Stimulated activated memory B cell treated with anti-CD40 and anti-IgM and Interleukin-4, amounts not matched to agents 10 μg/mL and 1 μg/mL and 100 μg/mL, for 72 hours (primary cell): ENCODE results near the gene VPS52.

ENCODE experiments used
- ATAC-seq: fragments of 150-1000 bp; cut with Tn5 transposase; 2 replicates; pipeline ENCODE4 v1.10.0; 2021
- H3K27ac Mint-ChIP-seq: one replicate; pipeline ENCODE4 v1.8.0; 2022; ENCODE audit warnings: mild to moderate bottlenecking, mixed read lengths
- H3K27me3 Mint-ChIP-seq: one replicate; pipeline ENCODE4 v1.8.0; 2022; ENCODE audit warnings: mixed read lengths
- H3K36me3 Mint-ChIP-seq: one replicate; pipeline ENCODE4 v1.8.0; 2022; ENCODE audit warnings: mixed read lengths
- H3K4me1 Mint-ChIP-seq: one replicate; pipeline ENCODE4 v1.8.0; 2022; ENCODE audit warnings: mixed read lengths
- H3K4me3 Mint-ChIP-seq: one replicate; pipeline ENCODE4 v1.8.0; 2022; ENCODE audit warnings: mild to moderate bottlenecking, moderate library complexity, mixed read lengths
- H3K9me3 Mint-ChIP-seq: one replicate; pipeline ENCODE4 v1.8.0; 2022; ENCODE audit warnings: mixed read lengths

Gene VPS52

GRCh38 chr6:33215271-33216116 lies 56.2 kb downstream of the VPS52 start:
- H3K4me3 Mint-ChIP-seq: no peak overlapping the region
- H3K27ac Mint-ChIP-seq: no peak overlapping the region
- no peak for ATAC-seq
- no peaks in the 10 kb centered on the region for H3K9me3 Mint-ChIP-seq
- H3K27me3 Mint-ChIP-seq: peaks cover 74% of the 10 kb centered on the region
- H3K4me1 Mint-ChIP-seq: peaks cover 31% of the 10 kb centered on the region
- H3K36me3 Mint-ChIP-seq: peaks cover 27% of the 10 kb centered on the region

- no peaks in the 10 kb centered on the region for H3K9me3 Mint-ChIP-seq
- H3K27ac Mint-ChIP-seq: peak overlapping the region; percentile 19
- H3K4me3 Mint-ChIP-seq: peak overlapping the region; percentile 76
- peaks cover 70% of the 10 kb centered on the region for H3K27me3 Mint-ChIP-seq
- H3K36me3 Mint-ChIP-seq: peaks cover 38% of the 10 kb centered on the region
- H3K4me1 Mint-ChIP-seq: peaks cover 38% of the 10 kb centered on the region
- no peak for ATAC-seq
Observed at GRCh38 chr6:33213989-33214335, 57.7 kb downstream of the VPS52 start.

- peak overlapping the region; percentile 76 for H3K4me3 Mint-ChIP-seq
- peaks cover 38% of the 10 kb centered on the region for H3K36me3 Mint-ChIP-seq
- peak overlapping the region; percentile 19 for H3K27ac Mint-ChIP-seq
- no peaks in the 10 kb centered on the region for H3K9me3 Mint-ChIP-seq
- peak; percentile 52 for ATAC-seq
- H3K27me3 Mint-ChIP-seq: peaks cover 64% of the 10 kb centered on the region
- peaks cover 39% of the 10 kb centered on the region for H3K4me1 Mint-ChIP-seq
Observed at GRCh38 chr6:33213166-33213988, 58.3 kb downstream of the VPS52 start.

GRCh38 chr6:33212857-33213165 lies 58.9 kb downstream of the VPS52 start:
- ATAC-seq: no peak
- H3K4me1 Mint-ChIP-seq: peaks cover 41% of the 10 kb centered on the region
- peak overlapping the region; percentile 19 for H3K27ac Mint-ChIP-seq

GRCh38 chr6:33211666-33212422 lies 59.8 kb downstream of the VPS52 start:
- no peaks in the 10 kb centered on the region for H3K9me3 Mint-ChIP-seq
- ATAC-seq: no peak
- H3K4me3 Mint-ChIP-seq: no peak overlapping the region
- H3K27me3 Mint-ChIP-seq: peaks cover 49% of the 10 kb centered on the region
- no peak overlapping the region for H3K27ac Mint-ChIP-seq
- H3K36me3 Mint-ChIP-seq: peaks cover 38% of the 10 kb centered on the region
- H3K4me1 Mint-ChIP-seq: peaks cover 46% of the 10 kb centered on the region

More at GRCh38 chr6:33212857-33213165, 58.9 kb downstream of the VPS52 start:
- H3K36me3 Mint-ChIP-seq: peaks cover 38% of the 10 kb centered on the region
- H3K4me3 Mint-ChIP-seq: peak overlapping the region; percentile 76
- peaks cover 58% of the 10 kb centered on the region for H3K27me3 Mint-ChIP-seq
- no peaks in the 10 kb centered on the region for H3K9me3 Mint-ChIP-seq

GRCh38 chr6:33211136-33211535 lies 60.5 kb downstream of the VPS52 start:
- ATAC-seq: no peak
- H3K9me3 Mint-ChIP-seq: no peaks in the 10 kb centered on the region
- peaks cover 45% of the 10 kb centered on the region for H3K27me3 Mint-ChIP-seq
- H3K4me1 Mint-ChIP-seq: peaks cover 50% of the 10 kb centered on the region
- peaks cover 38% of the 10 kb centered on the region for H3K36me3 Mint-ChIP-seq
- no peak overlapping the region for H3K27ac Mint-ChIP-seq
- no peak overlapping the region for H3K4me3 Mint-ChIP-seq

GRCh38 chr6:33209856-33210255 lies 61.8 kb downstream of the VPS52 start:
- Mint-ChIP-seq H3K36me3 (peaks cover 38% of the 10 kb centered on the region), H3K9me3 (no peaks in the 10 kb centered on the region), H3K4me3 (no peak overlapping the region), H3K27ac (no peak overlapping the region), H3K4me1 (peaks cover 62% of the 10 kb centered on the region), H3K27me3 (peaks cover 32% of the 10 kb centered on the region)
- ATAC-seq: no peak

- no peaks in the 10 kb centered on the region for H3K9me3 Mint-ChIP-seq
- peak; percentile 80 for ATAC-seq
- peaks cover 66% of the 10 kb centered on the region for H3K4me1 Mint-ChIP-seq
- H3K36me3 Mint-ChIP-seq: peaks cover 46% of the 10 kb centered on the region
- H3K27ac Mint-ChIP-seq: peak within 1 kb of the TSS; percentile 89
- peak within 1 kb of the TSS; percentile 94 for H3K4me3 Mint-ChIP-seq
- peaks cover 17% of the 10 kb centered on the region for H3K27me3 Mint-ChIP-seq
Observed at GRCh38 chr6:33208091-33208967, 63.3 kb downstream of the VPS52 start, which contains the start of gene RING1. TSS of gene RING1 (plus strand) at chr6:33208500. CDS start at chr6:33208823, 323 bp downstream.

GRCh38 chr6:33207552-33208090 lies 64.1 kb downstream of the VPS52 start:
- H3K27ac Mint-ChIP-seq: peak overlapping the region; percentile 89
- ATAC-seq: no peak
- H3K4me1 Mint-ChIP-seq: peaks cover 66% of the 10 kb centered on the region
- peaks cover 47% of the 10 kb centered on the region for H3K36me3 Mint-ChIP-seq
- H3K4me3 Mint-ChIP-seq: peak overlapping the region; percentile 94
- H3K9me3 Mint-ChIP-seq: no peaks in the 10 kb centered on the region
- H3K27me3 Mint-ChIP-seq: peaks cover 10% of the 10 kb centered on the region

GRCh38 chr6:33206864-33207551 lies 64.7 kb downstream of the VPS52 start:
- peaks cover 66% of the 10 kb centered on the region for H3K4me1 Mint-ChIP-seq
- H3K4me3 Mint-ChIP-seq: peak overlapping the region; percentile 94
- H3K36me3 Mint-ChIP-seq: peaks cover 47% of the 10 kb centered on the region
- H3K27ac Mint-ChIP-seq: peak overlapping the region; percentile 89
- H3K9me3 Mint-ChIP-seq: no peaks in the 10 kb centered on the region
- ATAC-seq: no peak
- peaks cover 3% of the 10 kb centered on the region for H3K27me3 Mint-ChIP-seq

GRCh38 chr6:33206027-33206863 lies 65.4 kb downstream of the VPS52 start:
- H3K36me3 Mint-ChIP-seq: peaks cover 43% of the 10 kb centered on the region
- peaks cover 73% of the 10 kb centered on the region for H3K4me1 Mint-ChIP-seq
- no peak for ATAC-seq
- H3K27me3 Mint-ChIP-seq: no peaks in the 10 kb centered on the region
- H3K9me3 Mint-ChIP-seq: no peaks in the 10 kb centered on the region
- H3K4me3 Mint-ChIP-seq: no peak overlapping the region
- no peak overlapping the region for H3K27ac Mint-ChIP-seq

- Mint-ChIP-seq H3K36me3 (peaks cover 35% of the 10 kb centered on the region), H3K4me3 (peak overlapping the region; percentile 95), H3K27me3 (no peaks in the 10 kb centered on the region), H3K27ac (peak overlapping the region; percentile 88), H3K9me3 (no peaks in the 10 kb centered on the region), H3K4me1 (peaks cover 79% of the 10 kb centered on the region)
- ATAC-seq: peak; percentile 13
Observed at GRCh38 chr6:33205191-33206026, 66.3 kb downstream of the VPS52 start.
